ENCODE results near the gene FBXO17.
"Not testable (repeated sequence)": the region's sequence is repeated elsewhere in the genome, so short reads cannot be mapped to it uniquely, and the experiment has no call there.

Gene FBXO17

GRCh38 chr19:38979812-38980211 is 4.3 kb upstream of the FBXO17 start:
- no peak for DNase-seq

DNA sequence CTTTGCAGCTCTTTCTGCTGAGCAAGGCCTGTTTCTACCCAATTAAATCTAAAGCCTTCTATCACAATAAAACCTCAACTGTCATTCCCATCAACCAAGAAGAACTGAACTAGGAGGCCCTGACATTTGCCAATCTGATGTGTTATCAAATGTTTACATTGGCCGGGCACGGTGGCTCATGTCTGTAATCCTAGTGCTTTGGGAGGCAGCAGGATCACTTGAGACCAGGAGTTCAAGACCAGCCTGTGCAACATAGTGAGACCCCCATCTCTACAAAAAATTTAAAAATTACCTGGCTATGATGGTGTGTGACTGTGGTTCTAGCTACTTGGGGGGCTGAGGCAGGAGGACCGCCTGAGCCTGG is 2.8 kb upstream of the FBXO17 start:
- no peak for DNase-seq

DNA sequence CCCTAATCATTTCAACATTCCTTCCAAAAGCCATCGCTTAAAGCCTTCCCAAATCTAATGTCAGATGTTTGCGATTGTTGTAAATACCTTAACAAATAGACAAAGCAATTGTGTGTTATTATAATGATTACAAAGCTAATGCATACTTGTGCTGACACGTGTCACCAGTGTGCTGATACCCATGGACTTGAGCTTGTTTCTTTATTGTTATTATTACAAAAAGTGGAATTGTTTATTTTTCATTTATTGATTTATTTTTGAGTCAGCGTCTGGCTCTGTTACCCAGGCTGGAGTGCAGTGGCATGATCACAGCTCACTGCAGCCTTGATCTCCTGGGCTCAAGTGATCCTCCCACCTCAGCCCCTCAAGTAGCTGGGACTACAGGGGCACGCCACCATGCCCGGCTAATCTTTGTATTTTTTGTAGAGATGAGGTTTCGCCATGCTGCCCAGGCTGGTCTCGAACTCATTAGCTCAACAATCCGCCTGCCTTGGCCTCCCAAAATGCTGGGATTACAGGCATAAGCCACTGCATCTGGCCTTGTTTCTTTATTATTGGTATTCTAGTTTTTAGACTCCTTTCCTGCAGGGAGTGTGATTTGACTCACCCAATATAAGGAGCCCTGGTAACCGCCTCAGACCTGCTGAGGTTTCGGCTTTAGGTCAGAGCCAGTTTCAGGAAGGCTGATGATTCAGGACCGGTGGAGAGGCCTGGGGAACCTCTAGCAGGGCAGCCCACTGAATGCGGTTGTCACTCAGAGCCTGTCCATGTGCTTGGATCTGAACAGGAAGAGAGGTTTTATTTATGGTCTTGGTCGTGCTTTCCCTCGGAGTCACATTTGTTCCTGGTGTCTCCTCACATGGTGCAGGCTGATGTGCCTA is 2.1 kb upstream of the FBXO17 start:
- no peak for DNase-seq

- DNase-seq = no peak
Measured at GRCh38 chr19:38975861-38976271, 324 bp upstream of the FBXO17 start.

DNA sequence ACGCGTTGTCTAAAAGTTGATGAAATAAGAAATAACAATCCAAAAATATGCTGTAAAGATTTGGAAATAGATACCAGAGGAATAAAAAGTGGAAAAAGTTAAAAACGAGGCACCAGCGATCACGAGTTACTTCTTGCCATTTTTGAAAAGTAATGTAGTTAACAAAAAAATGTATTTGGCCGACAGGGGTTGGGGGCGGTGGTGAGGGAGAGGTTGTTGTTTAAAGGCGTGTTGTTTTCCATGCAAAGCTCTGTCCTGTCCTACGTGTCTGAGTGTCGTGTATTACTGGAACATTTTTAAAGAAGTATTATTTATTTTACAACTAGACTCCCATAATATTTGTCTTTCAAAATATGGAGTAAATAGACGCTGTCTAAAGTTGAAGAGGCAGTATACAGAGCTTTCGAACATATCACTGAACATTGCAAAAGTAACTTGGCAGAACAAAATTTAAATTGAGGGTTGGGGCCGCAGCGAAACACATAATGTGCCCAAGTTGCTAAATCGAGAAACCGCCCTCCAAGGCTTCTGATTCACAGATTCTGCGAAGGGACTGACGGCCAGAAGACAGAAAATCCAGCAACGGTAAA is 823 bp downstream of the FBXO17 start:
- DNase-seq = no peak

DNA sequence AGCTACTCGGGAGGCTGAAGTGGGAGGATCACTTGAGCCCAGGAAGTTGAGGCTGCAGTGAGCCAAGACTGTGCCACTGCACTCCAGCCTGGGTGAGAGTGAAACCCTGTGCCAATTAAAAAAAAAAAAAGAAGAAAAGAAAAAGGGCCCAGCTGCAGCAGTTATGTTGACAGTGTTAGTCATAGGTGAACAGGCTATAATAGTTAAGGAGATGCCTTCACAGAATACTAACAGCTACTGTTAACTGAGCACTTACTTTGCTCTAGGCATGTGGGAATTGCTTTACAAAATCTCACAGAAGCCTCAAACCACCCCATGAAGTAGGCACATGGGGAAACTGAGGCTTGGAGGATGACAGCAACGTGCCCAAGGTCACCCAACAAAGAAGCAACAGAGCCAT is 3.9 kb downstream of the FBXO17 start:
- DNase-seq = no peak

DNA sequence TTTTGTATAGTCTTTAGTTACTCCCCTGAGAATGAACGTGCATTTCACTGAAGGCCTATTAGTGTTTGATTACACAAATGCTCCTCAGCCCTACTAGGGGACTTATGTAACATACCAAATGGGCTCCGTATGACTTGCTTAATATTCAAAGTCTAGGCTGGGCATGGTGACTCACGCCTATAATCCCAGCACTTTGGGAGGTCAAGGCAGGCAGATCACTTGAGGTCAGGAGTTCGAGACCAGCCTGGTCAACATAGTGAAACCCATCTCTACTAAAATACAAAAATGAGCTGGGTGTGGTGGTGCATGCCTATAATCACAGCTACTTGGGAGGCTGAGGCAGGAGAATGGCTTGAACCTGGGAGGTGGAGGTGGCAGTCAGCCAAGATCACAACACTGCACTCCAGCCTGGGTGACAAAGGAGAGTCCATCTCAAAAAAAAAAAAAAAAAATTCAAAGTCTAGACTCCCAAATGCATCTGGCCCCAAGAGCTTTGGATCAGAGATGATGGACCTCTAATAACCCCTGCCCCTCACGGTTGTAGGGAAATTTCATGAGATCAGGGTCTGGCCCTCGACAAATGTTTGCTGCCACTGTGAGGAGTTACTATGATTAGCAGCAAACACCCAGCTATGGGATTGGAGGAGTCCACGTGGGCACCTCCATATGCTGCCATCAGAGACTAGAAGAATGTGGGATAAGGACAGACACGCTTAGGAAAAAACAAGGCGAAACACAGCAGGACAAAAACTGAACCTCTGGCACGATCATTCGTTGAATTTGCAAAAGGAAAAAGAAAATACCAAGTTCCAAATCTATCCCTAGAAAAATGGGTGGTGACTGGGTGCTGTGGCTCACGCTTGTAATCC is 4.6 kb downstream of the FBXO17 start:
- no peak for DNase-seq

GRCh38 chr19:38966149-38966548 is 9.4 kb downstream of the FBXO17 start:
- DNase-seq = not testable (repeated sequence)

DNA sequence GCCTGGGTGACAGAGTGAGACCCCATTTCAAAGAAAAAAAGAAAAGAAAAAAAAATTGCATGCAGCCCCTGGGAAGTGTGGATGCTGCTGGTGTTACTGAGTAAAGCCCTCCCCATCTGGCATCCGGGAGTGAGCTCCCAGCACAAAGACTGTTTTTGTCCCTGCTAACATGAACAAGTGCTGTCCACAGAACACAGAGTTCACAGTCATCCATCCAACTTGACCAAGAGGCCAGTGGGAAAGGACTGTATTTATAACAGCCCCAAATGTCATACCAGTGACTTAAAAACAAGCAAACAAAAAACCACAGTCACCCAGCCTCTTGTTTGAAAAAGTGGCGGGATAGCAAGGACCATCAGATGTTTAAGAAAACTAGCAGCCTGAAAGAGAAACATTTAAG is 10.8 kb downstream of the FBXO17 start:
- DNase-seq = no peak

GRCh38 chr19:38959618-38960017 is 15.9 kb downstream of the FBXO17 start:
- DNase-seq = no peak

GRCh38 chr19:38958301-38958700 is 17.2 kb downstream of the FBXO17 start:
- no peak for DNase-seq

GRCh38 chr19:38956264-38956663 is 19.3 kb downstream of the FBXO17 start:
- DNase-seq = no peak

DNA sequence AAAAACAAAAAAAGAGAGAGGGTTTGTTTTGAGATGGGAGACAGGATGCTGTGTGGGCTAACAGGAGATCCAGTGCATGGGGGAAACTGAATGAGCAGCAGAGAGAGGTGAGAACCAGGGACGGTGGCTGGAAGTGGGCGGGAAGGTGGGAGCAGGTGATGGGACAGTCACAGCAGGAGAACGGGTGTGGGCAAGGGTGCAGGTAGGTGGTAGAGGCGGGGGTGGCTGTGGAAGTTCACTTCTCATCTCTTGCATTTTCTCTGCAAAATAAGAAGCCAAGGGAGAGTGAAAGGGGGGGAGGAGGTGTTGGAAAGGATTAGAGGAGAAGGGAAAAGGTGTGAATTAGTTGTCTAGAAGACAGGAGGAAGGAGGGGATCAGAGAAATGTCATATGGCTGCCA is 21.9 kb downstream of the FBXO17 start:
- no peak for DNase-seq

DNA sequence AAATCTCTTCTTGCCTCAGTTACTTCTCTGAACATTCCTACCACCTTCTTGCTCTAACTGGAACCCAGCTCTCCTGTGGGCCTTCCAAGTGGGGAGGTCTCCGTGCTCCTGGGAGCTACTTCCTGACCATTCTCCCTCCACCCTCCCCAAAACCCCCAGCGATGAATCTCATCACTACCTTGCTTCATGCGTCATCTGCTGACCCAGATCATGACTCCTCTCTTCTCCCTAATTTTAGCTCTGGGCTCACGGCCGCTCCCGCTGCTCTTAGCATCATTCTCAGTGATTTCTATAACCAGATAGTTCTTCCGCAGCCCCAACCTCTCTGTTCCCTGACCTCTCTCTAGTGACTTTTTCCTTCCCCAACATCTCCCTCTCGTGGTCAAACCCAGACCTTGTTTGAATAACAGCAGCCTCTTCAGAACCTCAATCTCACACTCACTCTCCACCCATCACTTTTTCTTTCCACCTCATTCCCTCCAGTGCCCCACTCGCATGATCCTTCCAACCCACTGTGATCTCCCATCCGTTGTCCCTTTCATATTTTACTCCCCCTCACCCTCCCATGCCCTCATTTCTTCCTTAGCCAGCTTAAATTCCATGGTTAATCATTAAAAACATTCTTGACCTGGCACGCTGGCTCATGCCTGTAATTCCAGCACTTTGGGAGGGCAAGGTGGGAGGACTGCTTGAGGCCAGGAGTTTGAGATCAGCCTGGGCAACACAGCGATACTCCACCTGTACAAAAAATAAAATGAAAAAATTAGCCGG is 23.0 kb downstream of the FBXO17 start:
- DNase-seq = peak; percentile 35

- no peak for DNase-seq
Measured at GRCh38 chr19:38951187-38951586, 24.4 kb downstream of the FBXO17 start.

DNA sequence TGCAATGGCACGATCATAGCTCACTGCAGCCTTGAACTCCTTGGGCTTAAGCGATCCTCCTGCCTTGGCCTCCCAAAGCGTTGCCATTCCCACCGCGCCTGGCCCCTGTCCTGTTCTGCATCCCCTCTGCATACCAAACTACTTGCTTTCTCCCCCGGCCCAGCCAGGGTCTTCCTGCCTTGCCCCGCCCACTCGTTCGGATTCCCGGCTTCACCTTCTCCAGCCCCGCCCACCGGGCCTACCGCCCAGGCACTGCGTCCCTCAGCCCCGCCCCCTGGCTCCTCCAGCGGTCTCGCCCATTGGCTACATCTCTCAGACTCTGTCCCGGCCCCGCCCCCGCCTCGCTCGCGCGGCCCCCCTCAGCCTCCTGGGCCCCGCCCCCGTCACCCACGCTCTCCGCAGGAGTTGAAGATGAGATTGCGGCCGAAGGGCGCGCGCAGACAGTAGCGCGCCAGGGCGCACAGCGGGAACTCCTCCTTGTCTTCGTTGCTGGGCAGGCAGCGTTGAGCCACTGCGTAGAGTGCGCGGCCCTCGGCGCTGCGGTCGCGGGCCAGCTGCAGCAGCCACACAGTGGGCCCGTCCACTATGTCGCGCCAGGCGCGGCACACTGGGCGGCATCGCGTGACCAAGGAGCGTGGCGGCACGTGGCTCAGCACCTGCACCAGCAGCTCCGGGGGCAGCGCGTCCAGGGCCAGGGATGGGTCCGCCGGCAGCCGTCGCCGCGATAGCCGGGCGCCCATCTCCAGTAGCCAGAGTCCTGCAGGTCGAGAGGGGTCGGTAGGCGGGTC is 25.8 kb downstream of the FBXO17 start:
- DNase-seq = peak; percentile 79

DNA sequence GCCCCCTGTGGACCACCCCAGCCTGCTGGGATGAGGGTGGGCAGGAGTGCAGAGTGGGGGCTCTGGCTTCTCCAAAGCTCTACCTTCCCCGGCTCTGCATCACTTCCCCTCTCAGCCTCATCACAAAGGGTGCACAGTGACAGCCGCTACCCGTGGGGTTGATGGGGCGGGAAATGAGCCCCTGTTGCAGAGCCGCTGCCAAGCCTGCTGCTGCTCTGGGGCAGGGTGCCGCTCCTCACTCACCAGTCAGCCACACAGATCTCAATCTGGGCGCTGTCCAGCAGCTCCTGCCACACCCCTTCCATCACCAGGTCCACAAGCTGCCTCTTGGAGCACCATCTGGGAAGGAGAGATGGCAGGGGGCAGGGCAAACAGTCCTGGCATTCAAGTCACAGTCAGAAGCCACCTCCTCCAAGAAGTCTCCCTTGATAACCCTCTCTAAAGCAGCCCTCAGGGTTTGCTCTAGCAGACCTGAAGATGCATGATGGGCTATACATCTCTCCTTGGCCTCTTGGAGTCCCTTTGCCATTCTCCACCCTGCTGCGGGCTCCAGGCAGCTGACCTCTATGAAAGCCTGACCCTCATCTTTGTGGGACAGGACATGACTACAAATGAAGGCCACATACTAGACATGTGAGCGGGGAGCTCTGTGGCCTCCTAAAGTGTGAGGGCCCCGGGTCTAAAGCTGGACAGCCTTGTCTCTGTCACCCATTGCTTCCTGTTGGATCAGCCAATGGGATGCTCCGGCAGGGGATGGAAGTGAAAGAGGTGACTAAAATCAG is 29.1 kb downstream of the FBXO17 start:
- DNase-seq = no peak

GRCh38 chr19:38945562-38946228 is 29.8 kb downstream of the FBXO17 start:
- no peak for DNase-seq

DNA sequence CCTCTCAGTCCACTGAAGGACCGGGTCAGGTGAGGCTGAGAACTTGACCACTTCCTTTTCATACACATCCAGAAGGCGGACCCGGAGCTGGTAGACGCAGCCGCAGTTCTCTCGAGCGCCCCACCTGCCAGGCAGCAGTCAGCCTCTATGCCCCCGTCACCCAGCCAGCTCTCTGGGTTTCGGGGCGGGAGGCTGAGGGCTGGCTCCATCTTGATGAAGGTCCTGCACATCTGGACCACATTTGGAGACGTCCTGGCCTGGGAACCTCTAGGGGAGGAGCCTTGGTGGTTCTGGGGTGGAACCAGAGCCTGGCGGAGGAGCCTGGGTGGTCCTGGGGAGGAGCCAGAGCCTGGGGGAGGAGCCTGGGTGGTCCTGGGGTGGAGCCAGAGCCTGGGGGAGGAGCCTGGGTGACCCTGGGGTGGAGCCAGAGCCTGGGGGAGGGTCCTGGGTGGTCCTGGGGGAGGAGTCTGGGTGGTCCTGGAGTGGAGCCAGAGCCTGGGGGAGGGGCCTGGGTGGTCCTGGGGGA is 30.5 kb downstream of the FBXO17 start:
- DNase-seq = no peak

GRCh38 chr19:38942471-38943181 is 32.9 kb downstream of the FBXO17 start:
- DNase-seq = no peak

Data from inflammatory macrophage treated with lipopolysaccharide for 4 hours (primary cell).